ENCODE measurements around the gene DNAI4. TPM values are rescaled to one million over a fixed set of nuclear protein-coding genes. Genes with fewer than 3 reads are reported as not detected.

Gene DNAI4
- total RNA-seq, 1 experiment from 2014 or later = 3.9 TPM

DNA sequence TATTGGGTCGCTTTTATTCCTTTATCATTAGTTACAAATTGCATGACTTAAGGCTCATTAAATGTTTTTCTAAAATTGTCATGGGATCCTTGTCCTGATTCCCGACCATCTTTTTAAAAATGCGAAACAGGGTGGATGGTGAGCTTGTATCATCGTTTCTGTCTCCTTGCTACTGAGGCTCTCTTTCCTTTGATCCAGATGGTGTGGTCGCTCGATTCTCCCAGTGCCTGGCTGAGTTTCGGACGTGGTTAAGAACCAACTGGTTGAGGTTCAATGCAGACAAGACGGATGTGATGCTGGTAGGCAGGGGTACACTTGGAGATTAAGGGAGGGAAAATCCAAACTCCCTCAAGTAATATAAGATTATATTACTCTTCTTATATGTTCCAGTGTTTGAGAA is 1.3 kb upstream of the DNAI4 start:
- Histone ChIP-seq H3K9me2 (ENCODE audit: insufficient read depth) (no peaks in the 10 kb centered on the region), H3K9me3 (ENCODE audit: control insufficient read depth in 1 of 2, insufficient read depth in 1 of 2, low read depth in 1 of 2, low read length in 2 of 2) (no peaks in the 10 kb centered on the region), H4K20me1 (ENCODE audit: insufficient read depth) (no peaks in the 10 kb centered on the region), H3K4me1 (ENCODE audit: control insufficient read depth in 1 of 2, insufficient read depth in 2 of 2, low read length in 2 of 2) (peaks cover 8 to 32% of the 10 kb centered on the region in 2 experiments; a peak in 3 of 4 replicates), H3K36me3 (ENCODE audit: control insufficient read depth in 1 of 2, insufficient read depth in 2 of 2, low read length in 2 of 2) (no peaks in the 10 kb centered on the region), H3K27me3 (ENCODE audit: insufficient read depth, low read length) (no peaks in the 10 kb centered on the region), H3K4me2 (ENCODE audit: low read length) (peak overlapping the region; percentile 92), H3K9ac (ENCODE audit: low read length) (peak overlapping the region; percentile 86), H3K4me3 (replicated peaks in 1 of 2; ENCODE audit: low read depth in 1 of 2, low read length in 2 of 2) (peak overlapping the region; percentile 81 to 85), H2AFZ (ENCODE audit: low read depth, low read length, poor library complexity, severe bottlenecking) (no peak overlapping the region), H3K27ac (ENCODE audit: low read depth, low read length) (peak overlapping the region; percentile 89), H3K79me2 (ENCODE audit: insufficient read depth, low read length) (peaks cover 59% of the 10 kb centered on the region)
- intact Hi-C loops (cut with micrococcal nuclease) = no loop called here
- TF ChIP-seq YY1 (IDR thresholded peaks at IDR 0.05; ENCODE audit: extremely low read depth, insufficient replicate concordance, low read depth, low read length) (no peak), CBX3 (IDR thresholded peaks at IDR 0.05; ENCODE audit: low read depth) (no peak), ZFX (IDR thresholded peaks at IDR 0.05) (no peak), CTCF (IDR thresholded peaks at IDR 0.05 in 2 of 3, conservative IDR thresholded peaks at IDR 0.05 in 1 of 3; ENCODE audit: borderline replicate concordance in 1 of 3, insufficient read depth in 1 of 3, low read depth in 2 of 3, low read length in 2 of 3) (no peak), CEBPB (IDR thresholded peaks at IDR 0.05; ENCODE audit: low read depth) (no peak), SIN3A (IDR thresholded peaks at IDR 0.05; ENCODE audit: low read depth) (no peak), EZH2phosphoT487 (IDR thresholded peaks at IDR 0.05; ENCODE audit: borderline replicate concordance) (no peak), EZH2 (IDR thresholded peaks at IDR 0.05) (no peak), RAD21 (IDR thresholded peaks at IDR 0.05; ENCODE audit: low read depth) (no peak)
- ChIA-PET CTCF (no interaction called here), POLR2A (no interaction called here), RAD21 (ENCODE audit: low non-redundant PET in 1 of 2, low total read pairs in 2 of 2, uncharacterized antibody in 2 of 2, unreplicated experiment in 2 of 2) (no interaction called here)
- BruUV-seq (replicated peaks) = no TSS peak
- DNase-seq (ENCODE audit: low read depth, low spot score) (no peak), ATAC-seq (no peak)

- ATAC-seq (peak; percentile 28), DNase-seq (ENCODE audit: low read depth, low spot score) (no peak)
- Histone ChIP-seq H3K9ac (ENCODE audit: low read length) (peak overlapping the region; percentile 86), H3K27me3 (ENCODE audit: insufficient read depth, low read length) (no peaks in the 10 kb centered on the region), H3K79me2 (ENCODE audit: insufficient read depth, low read length) (peaks cover 55% of the 10 kb centered on the region), H3K4me2 (ENCODE audit: low read length) (peak overlapping the region; percentile 92), H3K9me3 (ENCODE audit: control insufficient read depth in 1 of 2, insufficient read depth in 1 of 2, low read depth in 1 of 2, low read length in 2 of 2) (no peaks in the 10 kb centered on the region), H3K4me3 (replicated peaks in 1 of 2; ENCODE audit: low read depth in 1 of 2, low read length in 2 of 2) (peak overlapping the region; percentile 81 to 85), H4K20me1 (ENCODE audit: insufficient read depth) (no peaks in the 10 kb centered on the region), H3K4me1 (ENCODE audit: control insufficient read depth in 1 of 2, insufficient read depth in 2 of 2, low read length in 2 of 2) (peaks cover 8 to 32% of the 10 kb centered on the region in 2 experiments; a peak in 3 of 4 replicates), H3K27ac (ENCODE audit: low read depth, low read length) (peak overlapping the region; percentile 89), H2AFZ (ENCODE audit: low read depth, low read length, poor library complexity, severe bottlenecking) (no peak overlapping the region), H3K36me3 (ENCODE audit: control insufficient read depth in 1 of 2, insufficient read depth in 2 of 2, low read length in 2 of 2) (no peaks in the 10 kb centered on the region), H3K9me2 (ENCODE audit: insufficient read depth) (no peaks in the 10 kb centered on the region)
- ChIA-PET POLR2A (interaction anchor here (1.5 kb wide), 1 partner anchor 11 kb away, joined by 6 read pairs; no protein-coding TSS in a partner anchor), RAD21 (ENCODE audit: low non-redundant PET in 1 of 2, low total read pairs in 2 of 2, uncharacterized antibody in 2 of 2, unreplicated experiment in 2 of 2) (no interaction called here), CTCF (no interaction called here)
- no TSS peak for BruUV-seq (replicated peaks)
- intact Hi-C loops (cut with micrococcal nuclease) = no loop called here
- no peak for TF ChIP-seq CEBPB (IDR thresholded peaks at IDR 0.05; ENCODE audit: low read depth)
- TF ChIP-seq EGR1 (IDR thresholded peaks at IDR 0.05; ENCODE audit: low read depth) = peak; percentile 25
- TF ChIP-seq, protein P1, sequence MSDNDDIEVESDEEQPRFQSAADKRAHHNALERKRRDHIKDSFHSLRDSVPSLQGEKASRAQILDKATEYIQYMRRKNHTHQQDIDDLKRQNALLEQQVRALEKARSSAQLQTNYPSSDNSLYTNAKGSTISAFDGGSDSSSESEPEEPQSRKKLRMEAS (IDR thresholded peaks at IDR 0.05) = no peak
- TF ChIP-seq, protein P2, sequence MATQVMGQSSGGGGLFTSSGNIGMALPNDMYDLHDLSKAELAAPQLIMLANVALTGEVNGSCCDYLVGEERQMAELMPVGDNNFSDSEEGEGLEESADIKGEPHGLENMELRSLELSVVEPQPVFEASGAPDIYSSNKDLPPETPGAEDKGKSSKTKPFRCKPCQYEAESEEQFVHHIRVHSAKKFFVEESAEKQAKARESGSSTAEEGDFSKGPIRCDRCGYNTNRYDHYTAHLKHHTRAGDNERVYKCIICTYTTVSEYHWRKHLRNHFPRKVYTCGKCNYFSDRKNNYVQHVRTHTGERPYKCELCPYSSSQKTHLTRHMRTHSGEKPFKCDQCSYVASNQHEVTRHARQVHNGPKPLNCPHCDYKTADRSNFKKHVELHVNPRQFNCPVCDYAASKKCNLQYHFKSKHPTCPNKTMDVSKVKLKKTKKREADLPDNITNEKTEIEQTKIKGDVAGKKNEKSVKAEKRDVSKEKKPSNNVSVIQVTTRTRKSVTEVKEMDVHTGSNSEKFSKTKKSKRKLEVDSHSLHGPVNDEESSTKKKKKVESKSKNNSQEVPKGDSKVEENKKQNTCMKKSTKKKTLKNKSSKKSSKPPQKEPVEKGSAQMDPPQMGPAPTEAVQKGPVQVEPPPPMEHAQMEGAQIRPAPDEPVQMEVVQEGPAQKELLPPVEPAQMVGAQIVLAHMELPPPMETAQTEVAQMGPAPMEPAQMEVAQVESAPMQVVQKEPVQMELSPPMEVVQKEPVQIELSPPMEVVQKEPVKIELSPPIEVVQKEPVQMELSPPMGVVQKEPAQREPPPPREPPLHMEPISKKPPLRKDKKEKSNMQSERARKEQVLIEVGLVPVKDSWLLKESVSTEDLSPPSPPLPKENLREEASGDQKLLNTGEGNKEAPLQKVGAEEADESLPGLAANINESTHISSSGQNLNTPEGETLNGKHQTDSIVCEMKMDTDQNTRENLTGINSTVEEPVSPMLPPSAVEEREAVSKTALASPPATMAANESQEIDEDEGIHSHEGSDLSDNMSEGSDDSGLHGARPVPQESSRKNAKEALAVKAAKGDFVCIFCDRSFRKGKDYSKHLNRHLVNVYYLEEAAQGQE (IDR thresholded peaks at IDR 0.05; ENCODE audit: low read depth) = no peak
- no peak for TF ChIP-seq EZH2 (IDR thresholded peaks at IDR 0.05)
- TF ChIP-seq TCF7L2 (IDR thresholded peaks at IDR 0.05; ENCODE audit: borderline replicate concordance, extremely low read depth, insufficient read depth, insufficient read length) = no peak
- TF ChIP-seq POLR2AphosphoS5 (IDR thresholded peaks at IDR 0.05; ENCODE audit: low read depth, low read length) = 0 out of 2 replicates have a peak, but pooled peaks have one; percentile 33
- TF ChIP-seq SIN3A (IDR thresholded peaks at IDR 0.05; ENCODE audit: low read depth) = peak; percentile 60
Measured at GRCh38 chr1:66925558-66925910, 878 bp upstream of the DNAI4 start.
